ENCODE results near the gene WDR4.
"Not testable (repeated sequence)": the region's sequence is repeated elsewhere in the genome, so short reads cannot be mapped to it uniquely, and the experiment has no call there.

Gene WDR4

DNA sequence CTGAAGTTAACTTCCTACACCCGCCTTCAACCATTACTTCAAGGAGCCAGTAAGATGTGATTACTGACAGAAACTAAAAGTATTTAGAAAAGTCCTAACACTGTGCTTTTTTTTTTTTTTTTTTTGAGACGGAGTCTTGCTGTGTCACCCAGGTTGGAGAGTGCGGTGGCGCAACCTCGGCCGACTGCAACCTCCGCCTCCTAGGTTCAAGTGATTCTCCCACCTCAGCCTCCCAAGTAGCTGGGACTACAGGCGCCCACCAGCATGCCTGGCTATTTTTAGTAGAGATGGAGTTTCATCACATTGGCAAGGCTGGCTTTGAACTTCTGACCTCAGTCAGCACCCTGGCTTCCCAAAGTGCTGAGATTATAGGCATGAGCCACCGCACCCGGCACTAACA, 3.5 kb downstream of the WDR4 start:
- DNase-seq = not testable (repeated sequence)

DNA sequence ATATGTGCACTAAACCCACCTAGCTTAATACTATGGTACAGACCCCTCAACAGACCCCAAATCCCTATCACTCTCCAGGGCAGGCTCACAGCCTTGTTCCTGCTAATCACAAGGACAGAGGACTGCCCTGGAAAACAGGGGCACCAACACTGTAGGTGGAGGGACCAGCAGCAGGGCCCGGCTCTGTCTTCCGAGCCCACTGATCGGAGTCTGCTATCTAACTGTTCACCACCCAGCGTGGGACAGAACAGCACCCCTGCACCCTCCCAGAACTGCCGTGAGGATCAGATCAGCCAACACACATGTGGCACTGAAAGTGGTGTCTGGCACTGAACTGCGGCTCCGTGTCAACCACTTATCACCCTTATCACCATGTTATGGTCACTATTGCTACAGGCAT, 6.2 kb downstream of the WDR4 start:
- DNase-seq = no peak

DNA sequence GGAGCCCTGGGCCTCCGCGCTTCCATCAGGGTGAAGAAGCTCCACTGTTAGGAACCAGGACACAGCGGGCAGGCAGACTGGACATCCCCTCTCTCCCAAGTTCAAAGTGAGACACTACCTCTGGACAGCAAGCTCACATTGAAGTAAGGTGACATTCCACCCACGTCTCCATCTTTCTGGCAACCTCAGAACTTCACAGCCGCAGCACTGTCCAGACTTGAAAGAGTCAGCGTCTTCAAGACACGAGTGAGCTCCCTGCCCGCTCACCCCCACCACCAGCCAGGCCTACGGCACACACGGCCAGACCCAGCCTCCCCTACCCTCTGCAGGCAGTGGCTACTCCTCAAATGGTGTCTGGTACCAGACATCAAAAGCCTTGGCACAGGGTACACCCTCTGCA, 11.1 kb downstream of the WDR4 start:
- DNase-seq = no peak

DNA sequence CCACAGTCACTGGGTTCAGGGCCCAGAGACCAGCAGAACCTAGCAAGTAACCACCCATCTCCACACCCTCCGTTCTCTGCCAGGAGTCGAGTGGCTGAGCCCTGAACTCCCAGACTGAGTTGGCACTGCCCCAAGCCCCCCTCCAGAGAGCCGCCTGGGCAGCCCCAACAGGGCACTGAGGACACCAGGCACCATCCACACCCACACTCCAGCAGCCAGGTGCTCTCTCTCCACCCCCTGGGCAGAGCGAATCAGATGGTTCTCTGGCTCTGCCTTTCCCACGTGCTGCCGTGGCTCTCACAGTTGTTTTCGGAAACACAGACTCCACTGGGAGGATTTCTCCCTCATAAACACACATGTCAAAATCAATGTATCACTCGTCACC, 13.6 kb downstream of the WDR4 start:
- DNase-seq = peak; percentile 33

DNA sequence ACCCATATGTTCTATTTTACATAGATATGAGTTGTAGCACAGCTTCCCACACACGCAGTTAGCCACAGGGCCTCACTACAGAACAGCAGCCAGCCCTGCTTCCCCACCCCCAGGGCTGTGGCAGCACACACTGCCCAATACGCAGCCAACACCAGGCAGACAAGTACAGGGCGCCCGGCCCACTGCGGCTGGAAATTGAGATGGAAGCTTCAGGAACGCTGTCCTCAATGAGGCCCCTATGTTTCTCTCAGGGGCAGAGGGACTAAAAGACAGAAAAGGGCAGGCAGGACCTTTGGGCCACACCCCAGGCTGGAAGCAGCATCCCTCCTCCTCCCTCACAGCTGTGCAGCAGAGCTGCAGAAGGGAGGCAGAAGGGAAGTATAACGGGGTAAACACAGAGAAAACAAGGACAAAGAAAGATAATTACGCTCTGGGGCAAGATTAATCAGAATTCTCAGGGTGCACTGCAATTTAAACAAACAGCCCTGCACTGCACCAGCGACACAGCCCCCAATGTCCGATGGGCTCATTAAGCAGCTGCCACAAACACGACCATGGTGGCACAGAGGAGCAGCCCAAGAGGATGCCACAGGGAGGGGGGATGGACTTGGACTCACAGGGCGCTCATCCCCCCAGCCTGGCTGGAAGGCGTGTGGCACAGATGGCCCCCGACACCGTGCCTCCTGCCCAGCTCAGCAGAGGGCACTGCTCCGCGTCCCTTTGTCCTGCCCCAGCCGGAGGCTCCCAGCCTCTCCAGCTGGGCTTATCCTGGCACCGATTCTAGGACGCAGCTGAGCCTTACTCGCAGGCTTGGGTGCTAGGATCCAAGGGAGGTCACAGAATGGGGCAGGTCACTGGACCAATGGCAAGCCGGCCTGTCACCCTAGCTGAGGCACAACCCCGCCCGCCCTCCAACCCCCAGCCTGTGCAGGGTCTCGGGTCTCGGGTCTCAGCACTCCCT, 14.2 kb downstream of the WDR4 start:
- DNase-seq = no peak

DNA sequence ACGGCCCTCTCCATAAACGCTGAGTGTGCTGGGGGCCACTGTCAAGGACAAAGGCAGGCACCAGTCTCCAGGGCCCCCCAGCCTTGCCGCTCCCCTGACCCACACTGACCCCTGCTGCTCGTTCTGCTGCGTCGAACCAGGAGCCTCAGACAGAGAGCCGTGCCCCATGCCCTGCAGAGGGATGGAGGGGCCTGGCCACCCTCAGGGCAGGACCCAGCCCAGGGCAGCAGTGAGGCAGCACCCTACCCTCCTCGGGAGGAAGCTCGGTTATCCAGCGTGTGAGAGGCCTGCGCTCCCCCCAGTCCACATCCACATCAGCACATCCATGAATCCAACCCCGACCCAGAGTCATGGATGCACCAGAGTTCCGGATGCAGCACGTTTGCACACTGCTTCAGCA, 15.1 kb downstream of the WDR4 start:
- no peak for DNase-seq

DNA sequence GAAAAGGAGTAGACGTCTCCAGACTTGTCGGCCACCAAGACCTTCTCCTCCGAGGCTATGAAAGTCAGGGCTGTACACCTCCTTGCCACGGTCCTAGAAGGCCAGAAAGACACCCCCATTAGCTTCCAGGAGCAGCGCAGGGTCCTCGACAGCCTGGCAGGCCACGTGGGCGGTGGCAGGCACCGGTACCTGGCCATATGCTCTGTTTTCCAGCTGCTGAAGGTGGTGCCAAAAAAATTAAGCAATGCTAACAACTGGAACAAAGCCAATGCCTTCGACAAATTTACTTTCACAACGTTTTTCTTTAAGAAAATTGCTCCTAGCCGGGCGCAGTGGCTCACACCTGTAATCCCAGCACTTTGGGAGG, 15.9 kb downstream of the WDR4 start:
- no peak for DNase-seq

DNA sequence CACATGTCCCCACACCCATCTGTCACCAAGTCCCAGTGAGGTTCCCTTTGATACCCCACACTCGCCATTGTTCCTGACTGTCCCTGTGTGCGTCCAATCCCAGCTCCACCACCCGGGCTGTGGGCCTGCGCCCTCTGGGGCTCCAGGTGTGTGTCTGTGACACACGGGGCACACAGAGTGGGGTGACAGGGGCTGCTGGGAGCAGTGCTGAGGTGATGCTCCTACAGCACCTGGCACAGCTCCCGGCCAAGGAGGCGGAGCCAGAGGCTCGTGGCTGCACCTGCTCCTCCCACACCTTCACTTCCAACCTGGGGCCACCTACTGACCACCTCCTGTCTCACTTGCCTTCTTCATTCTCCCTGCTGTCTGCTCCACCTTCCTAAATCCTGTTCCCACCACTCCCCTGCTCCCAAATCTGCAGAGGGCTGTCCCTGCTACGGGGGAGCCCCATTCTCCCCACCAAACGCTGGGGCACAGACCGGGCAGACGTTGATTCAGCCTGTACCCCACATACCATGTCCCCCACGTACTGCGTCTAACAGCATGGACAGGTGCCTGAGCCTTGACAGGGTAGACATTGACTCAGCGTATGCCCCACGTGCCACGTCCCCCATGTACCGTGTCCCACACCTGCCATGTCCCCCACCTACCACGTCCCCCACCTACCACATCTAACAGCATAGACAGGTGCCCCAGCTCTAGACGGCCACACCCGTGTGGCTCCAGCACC, 16.4 kb downstream of the WDR4 start:
- DNase-seq = no peak

DNA sequence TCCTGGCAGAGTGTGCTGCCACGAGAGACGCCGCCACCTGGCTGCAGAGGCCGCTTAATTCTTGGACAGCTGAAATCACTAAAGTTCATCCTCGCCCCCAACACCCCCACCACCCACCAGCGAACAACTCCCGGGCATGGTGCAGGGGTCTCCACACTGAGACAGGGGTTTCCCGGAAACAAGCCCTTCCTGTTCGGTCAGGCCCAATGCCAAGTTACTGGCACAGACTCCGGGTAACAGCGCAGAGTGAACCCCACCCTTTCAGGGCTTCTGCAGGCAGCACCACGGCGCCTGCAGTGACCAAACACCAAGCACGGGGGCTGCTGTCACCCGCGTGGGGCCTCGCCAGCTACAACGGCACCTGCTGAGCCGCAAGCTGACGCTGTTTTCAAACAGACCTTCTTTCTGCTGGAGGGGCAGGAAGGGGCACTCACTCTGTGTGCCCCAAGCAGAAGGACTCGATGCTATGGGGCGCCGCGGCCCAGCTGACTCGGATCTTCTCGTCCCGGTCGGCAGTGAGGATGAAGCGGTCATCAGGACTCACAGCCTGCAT, 17.4 kb downstream of the WDR4 start:
- no peak for DNase-seq

DNA sequence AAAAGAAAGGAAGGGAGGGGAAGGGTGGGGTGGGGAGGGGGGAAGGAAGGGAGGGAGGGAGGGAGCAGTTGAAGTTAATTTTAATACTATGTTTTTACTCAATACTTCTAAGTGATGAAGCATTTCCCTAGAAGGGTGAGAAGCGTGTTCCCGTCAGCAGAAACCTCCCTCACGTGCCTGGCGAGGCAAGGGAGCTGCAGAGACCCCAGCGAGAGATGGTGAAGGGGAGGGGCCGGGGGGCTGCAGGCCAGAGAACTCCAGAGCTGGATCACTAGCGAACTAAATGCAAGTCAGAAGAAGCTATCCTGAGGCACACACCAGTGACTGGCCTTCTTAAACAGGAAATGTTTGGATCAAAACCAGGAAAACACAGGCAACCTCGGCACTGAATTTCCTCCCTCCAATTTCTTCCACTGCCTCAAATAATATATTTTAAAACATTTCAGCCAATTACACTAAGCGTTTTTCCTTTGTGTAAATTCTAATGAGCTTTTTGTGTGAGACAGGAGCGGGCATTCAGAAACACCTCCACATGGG, 18.0 kb downstream of the WDR4 start:
- DNase-seq = no peak

DNA sequence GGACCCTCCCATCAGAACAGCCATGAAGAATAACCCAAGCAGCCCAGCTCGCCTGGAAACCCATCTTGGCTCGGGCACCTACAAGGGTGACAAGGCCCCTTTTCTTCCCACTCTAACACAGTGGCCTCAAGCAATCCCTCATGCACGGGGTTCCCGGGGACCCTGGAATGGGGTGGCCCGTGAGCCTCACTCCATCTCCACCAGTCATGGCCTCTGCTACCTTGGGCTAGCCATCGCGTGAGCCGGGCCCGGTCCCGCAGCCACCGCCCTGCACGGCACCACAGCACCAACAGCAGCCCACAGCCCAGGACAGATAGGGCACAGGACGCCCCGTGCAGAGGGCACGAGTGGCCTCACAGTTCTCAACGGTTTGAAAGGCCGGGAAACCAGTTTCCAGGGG, 19.0 kb downstream of the WDR4 start:
- DNase-seq = no peak

DNA sequence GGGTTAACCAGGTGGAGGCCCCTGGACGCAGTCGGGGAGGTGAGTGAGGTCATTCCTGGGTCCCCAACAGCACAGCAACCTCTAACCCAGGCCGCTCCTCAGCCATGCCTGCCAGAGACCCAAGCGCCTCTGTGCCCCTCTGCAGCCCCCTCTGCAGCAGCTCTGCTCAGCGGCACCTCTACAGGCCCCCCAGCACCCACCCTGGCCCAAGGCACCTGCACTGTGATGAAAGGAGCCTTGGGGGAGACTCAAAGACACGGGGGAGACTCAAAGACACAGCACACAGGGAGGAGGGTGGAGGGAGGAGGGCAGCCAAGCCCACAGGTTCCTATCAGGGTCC, 19.5 kb downstream of the WDR4 start:
- DNase-seq = no peak

DNA sequence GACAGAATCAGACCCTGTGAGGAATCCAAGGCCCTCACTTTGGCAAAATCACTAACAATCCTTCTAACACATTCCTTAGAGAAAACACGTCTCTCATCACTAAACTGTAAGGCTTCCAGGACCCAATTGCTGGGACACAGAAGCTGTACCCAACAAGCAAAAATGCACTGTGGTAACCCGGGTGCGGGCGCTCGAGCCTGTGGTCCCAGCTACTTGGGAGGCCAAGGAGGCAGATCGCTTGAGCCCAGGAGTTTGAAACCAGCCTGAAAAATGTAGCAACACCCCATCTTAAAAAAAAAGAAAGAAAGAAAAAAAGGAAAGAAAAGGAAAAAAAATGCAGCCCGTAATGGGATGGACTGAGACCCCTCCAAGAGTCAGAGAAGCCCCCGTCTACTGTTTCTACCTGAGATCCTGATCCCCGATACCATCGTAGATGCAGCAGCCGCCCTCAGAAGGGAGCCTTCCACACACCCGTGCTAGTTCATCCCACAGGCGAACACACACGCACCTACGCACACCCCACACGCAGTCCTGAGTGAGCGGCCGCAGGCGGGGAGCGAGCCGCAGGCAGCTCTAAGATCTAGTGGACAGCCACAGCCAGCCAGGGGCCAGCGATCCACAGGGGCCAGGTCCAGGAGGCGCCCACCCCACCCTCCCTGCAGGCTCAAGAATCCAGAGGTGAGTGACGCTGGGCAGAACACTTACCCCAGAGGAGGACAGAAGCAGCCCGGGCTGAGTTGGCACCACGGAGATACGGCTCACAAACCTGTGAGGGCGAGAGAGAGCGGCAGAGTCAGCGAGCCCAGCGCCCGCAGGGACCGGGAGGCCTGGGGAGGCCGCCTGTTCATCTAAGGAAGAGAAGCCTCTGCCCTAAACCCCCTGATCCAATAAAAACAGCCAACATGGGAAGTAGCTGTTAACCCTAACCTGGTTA, 20.1 kb downstream of the WDR4 start:
- DNase-seq = no peak

DNA sequence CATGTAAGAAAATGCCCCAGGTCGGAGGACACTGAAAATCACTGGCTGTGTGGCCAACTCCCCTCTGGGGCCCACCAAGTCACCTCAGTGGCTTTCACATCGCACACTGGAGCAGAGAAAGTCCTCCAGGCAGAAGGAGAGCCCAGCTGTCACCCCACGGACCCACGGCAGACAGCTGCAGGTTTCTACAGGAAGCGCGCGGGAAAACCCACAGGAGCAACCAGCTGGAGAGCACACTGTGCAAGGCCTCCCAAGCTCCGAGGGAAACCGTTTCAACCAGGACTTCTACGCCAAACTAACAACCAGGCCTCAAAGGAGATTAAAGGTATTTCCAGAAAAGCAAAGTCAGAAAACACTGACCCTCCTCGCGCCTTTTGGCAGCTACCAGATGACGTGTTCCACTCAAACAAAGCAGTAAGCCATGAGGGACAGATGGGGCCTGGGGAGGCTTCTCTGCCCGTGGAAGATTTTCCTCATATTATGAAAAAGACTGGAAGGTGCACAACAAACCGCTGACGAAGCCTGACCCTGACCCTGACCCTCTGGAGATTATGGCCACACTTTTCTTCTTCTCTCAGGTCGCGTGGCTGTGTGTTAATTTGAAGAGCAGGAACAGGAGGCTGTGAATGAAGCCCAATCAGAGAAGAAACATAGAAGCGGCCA, 21.0 kb downstream of the WDR4 start:
- DNase-seq = no peak

DNA sequence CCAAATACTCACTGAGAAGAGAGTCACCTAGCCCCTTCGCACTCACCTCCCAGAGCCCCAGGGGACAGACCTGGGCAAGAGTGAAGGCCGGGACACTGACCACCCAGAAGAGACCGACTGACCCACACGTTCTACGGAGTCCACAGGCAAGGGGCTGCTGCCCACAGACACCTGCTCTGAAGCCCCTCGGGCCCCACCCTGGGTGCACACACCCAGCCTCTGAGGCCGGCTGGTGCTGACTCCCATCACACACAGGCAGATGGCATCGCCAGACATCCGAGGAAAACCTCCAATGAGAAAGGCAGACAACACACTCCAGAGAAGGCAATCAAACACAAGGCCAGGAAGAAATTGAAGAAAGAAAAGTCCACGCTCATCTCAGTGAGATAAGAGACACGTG, 22.1 kb downstream of the WDR4 start:
- no peak for DNase-seq

DNA sequence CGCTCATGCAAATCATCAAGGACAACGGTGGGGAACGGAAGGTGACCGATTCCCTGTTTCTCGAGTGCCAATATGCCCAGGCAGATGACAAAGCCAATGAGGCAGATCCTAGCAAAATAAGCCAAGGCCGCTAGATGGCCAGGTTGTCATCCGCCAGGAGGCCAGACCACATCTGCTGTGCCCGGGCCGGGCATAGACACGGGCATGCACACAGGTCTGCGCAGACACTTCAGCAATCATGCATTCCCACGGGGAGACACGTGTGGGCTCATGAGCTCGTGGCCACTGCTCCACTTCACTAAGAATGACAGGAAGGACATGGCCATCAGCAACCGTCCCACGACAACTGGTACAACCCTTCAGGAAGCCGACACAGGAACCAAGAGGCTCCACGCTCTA, 23.4 kb downstream of the WDR4 start:
- DNase-seq = peak; percentile 54

DNA sequence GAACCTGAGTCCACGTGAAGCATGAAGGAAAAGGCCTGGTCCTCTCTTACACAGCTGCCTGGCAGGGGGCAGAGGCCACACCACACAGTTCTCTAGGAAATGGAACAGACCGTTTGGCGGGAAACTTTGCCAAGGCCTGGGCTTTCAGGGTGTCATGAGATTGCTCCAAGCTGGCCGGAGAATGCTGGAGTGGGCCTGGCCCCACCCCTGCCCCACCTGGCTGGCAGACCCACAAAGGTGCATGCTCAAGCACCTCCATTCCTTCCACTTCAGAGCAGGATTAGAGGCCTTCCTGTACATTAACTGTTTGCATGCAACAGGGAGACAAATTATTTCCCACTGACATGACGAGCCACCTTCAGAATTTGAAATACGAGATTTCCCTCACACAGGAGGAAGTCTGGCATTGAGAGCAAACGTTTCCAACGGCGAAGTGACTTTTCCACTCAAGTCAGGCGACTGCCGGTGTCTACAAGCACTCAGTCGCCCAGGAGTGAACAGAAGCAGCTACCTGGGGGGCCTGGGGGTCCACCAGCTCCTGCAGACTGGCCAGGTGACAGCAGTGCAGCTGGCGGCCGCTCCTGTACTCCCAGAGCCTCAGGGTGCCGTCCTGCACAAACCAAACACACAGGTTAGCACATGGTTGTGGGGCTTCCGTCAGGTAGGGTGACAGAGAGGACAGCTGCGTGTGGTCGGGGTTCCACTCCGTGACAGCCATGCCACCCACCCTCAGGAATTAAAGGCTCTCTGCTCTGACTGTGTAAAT, 24.0 kb downstream of the WDR4 start:
- peak; percentile 67 for DNase-seq

DNA sequence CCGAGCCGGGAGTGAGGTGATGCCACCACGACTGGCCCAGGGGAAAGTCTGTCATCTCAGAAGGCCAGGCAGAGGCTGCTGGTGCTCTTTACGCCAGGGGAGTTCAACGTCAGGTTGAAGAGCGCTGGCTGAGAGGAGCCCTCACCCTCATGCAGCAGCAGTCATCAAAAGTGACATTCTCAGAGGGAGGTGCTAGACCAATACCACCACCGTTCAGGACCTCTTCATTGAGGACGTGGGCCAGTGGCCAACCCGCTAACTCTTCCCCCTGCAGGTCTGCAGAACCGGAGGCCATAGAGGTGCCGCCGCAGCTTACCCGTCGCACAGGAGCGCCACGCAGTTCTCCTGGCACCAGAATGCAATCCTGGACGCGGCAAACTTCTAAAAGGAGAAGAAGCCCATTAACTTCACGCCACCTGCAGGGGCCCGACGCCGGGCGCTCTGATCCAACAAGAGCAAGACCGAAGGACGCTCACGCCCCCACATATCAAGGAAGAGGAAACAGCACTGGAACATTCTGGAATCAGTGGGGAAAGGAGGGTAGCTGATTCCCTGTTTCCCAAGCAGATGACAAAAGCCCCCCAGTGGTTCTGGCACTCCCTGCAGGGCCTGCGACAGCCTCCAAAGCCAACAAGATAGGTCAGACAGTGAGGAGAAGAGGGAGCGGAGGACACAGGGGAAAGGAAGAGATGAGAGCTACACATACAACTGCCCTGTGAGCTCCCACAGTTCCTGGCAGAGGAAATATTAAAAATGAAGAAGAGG, 24.9 kb downstream of the WDR4 start:
- no peak for DNase-seq

DNA sequence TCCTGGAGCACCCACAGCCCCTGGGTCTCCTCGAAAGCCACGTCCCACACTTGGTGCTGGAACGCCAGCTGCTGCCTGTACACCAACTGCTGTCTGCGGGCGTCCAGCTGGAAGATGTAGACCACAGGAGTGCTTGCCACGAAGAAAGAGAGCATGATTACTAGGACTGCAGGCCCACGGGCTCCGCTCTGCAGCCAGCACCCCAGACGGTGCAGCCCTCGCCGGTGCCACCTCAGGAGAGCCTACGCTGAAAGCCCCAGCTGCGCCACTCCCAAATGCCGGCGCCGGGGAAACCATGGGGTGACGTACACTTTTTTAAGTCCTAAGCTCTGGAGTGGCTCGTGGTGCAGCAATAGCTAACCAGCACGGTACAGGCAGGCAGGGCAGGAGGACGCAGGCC, 25.7 kb downstream of the WDR4 start:
- no peak for DNase-seq

DNA sequence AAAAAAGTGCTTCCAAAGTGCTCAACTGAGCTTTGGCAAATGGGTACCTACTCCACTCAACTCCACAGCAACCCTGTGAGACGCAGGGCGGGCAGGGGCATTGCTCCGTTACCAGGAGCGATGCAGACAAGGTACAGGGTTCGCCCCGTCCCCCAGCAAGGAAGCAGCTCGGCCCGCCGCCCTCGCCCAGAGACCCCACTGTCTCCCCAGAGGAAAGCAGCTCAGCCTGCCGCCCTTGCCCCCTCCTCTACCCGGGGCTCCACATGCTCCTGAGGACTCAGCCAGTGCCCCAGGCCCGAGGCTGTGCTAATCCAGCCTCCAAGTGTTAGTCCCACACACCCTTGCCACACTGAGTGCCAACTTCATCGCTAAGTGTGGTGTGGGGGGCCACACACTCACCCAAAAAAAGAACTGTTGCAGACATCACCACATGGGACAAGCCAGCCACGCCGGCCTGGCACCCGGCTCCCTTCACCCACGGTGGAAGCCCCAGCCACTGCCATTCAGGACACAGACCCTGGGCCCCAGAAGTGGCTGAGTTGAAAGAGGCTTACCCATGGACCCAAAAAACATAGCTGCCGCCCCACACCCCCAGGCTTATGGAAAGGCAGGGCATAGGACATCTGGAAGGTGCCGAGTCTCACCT, 26.3 kb downstream of the WDR4 start:
- DNase-seq = no peak
